ENCODE data around the gene JAG2.

The JAG2 gene

GRCh38 chr14:105150026-105150367, 18.6 kb downstream of the JAG2 start:
- no peak overlapping the region for H2AFZ ChIP-seq (ENCODE audit: low read length)
- H3K27ac ChIP-seq (ENCODE audit: low read depth, low read length, poor library complexity, severe bottlenecking) = no peak overlapping the region
- no peaks in the 10 kb centered on the region for H4K20me1 ChIP-seq (ENCODE audit: insufficient read depth, low read length)
- no peaks in the 10 kb centered on the region for H3K4me1 ChIP-seq (ENCODE audit: insufficient read depth, low read length, severe bottlenecking)
- H3K4me3 ChIP-seq (ENCODE audit: low read depth, low read length, poor library complexity, severe bottlenecking) = no peak overlapping the region
- H3K9ac ChIP-seq (ENCODE audit: low read length) = no peak overlapping the region
- no peaks in the 10 kb centered on the region for H3K9me3 ChIP-seq (ENCODE audit: low read length)
- peaks cover 4% of the 10 kb centered on the region; the same call in 1 of the 2 replicates for H3K27me3 ChIP-seq (ENCODE audit: insufficient read depth, low read length)
- H3F3A ChIP-seq (ENCODE audit: insufficient read depth, low read length) = no peaks in the 10 kb centered on the region
- no peaks in the 10 kb centered on the region for H3K9me2 ChIP-seq (ENCODE audit: low read depth, low read length)
- H3K4me2 ChIP-seq (ENCODE audit: low read length) = no peak overlapping the region
- no peak for TF ChIP-seq EZH2 (IDR thresholded peaks at IDR 0.05; ENCODE audit: borderline replicate concordance, low read length)
- no peak for TF ChIP-seq CTCF (IDR thresholded peaks at IDR 0.05; ENCODE audit: low read length)
- no peaks in the 10 kb centered on the region for H3K79me2 ChIP-seq (ENCODE audit: insufficient read depth, low read length)
- no peaks in the 10 kb centered on the region for H3K36me3 ChIP-seq (ENCODE audit: insufficient read depth, low read length)

DNA sequence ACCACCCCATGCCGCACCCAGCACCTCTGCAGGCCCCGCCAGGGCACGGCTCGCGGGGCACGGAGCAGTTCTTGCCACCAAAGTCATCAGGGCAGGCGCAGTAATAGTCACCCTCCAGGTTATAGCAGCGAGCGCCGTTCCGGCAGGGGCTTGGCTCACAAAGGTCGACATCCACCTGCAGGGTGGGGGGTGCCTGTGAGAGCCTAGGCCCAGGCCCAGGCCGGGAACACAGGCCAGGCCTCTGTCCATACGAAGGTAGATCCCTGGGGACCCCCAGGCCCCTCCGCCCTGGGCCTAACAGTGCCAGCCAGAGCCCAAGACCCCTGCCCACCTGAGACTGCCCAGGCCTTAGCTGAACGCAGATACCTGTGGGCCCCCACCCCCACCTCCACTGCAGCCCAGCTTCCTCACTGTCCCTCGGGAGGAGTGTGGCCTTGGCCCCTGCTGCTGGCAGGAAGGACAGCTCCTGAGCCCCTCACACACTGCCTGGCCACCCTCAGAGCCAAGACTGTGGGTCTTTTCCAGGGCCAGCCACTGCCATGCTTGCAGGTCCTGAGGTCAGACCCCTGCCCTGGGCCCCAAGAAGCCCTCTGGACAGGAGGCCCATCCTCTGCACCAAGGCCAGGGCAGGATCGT, 19.3 kb downstream of the JAG2 start:
- peaks cover 4% of the 10 kb centered on the region; the same call in 1 of the 2 replicates for H3K27me3 ChIP-seq (ENCODE audit: insufficient read depth, low read length)
- H3K9me3 ChIP-seq (ENCODE audit: low read length) = no peaks in the 10 kb centered on the region
- H3K27ac ChIP-seq (ENCODE audit: low read depth, low read length, poor library complexity, severe bottlenecking) = no peak overlapping the region
- no peaks in the 10 kb centered on the region for H3K4me1 ChIP-seq (ENCODE audit: insufficient read depth, low read length, severe bottlenecking)
- no peaks in the 10 kb centered on the region for H3K79me2 ChIP-seq (ENCODE audit: insufficient read depth, low read length)
- no peaks in the 10 kb centered on the region for H4K20me1 ChIP-seq (ENCODE audit: insufficient read depth, low read length)
- no peak overlapping the region for H3K4me2 ChIP-seq (ENCODE audit: low read length)
- no peaks in the 10 kb centered on the region for H3K36me3 ChIP-seq (ENCODE audit: insufficient read depth, low read length)
- no peak overlapping the region for H2AFZ ChIP-seq (ENCODE audit: low read length)
- H3K9me2 ChIP-seq (ENCODE audit: low read depth, low read length) = no peaks in the 10 kb centered on the region
- TF ChIP-seq CTCF (IDR thresholded peaks at IDR 0.05; ENCODE audit: low read length) = no peak
- TF ChIP-seq EZH2 (IDR thresholded peaks at IDR 0.05; ENCODE audit: borderline replicate concordance, low read length) = no peak
- H3K4me3 ChIP-seq (ENCODE audit: low read depth, low read length, poor library complexity, severe bottlenecking) = no peak overlapping the region
- H3F3A ChIP-seq (ENCODE audit: insufficient read depth, low read length) = no peaks in the 10 kb centered on the region
- H3K9ac ChIP-seq (ENCODE audit: low read length) = no peak overlapping the region

DNA sequence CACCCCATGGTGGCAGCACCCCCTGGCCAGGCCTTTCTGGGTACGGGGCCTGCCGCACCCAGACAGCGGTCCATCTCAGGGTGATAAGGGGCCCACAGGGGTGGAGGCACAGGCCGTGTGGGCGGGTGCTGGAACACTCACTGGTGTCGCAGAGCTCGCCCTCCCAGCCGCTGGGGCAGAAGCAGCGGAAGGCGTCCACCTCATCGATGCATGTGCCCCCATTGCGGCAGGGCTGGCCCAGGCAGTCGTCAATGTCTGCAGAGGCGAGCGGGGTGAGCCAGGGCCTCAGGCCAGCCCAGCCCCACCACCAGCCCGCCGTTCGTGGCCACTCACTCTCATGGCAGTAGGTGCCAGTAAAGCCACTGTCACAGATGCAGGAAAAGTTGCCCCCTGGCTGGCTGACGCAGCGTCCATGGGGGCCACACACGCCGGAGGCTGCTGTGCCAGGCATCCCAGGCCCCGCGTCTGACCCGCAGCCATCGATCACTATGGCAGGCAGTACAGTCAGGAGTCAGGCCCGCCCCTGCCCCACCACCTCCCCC, 19.9 kb downstream of the JAG2 start:
- peaks cover 4% of the 10 kb centered on the region; the same call in 1 of the 2 replicates for H3K27me3 ChIP-seq (ENCODE audit: insufficient read depth, low read length)
- H3K9ac ChIP-seq (ENCODE audit: low read length) = no peak overlapping the region
- H3K4me1 ChIP-seq (ENCODE audit: insufficient read depth, low read length, severe bottlenecking) = no peaks in the 10 kb centered on the region
- H3K9me3 ChIP-seq (ENCODE audit: low read length) = no peaks in the 10 kb centered on the region
- no peaks in the 10 kb centered on the region for H3K79me2 ChIP-seq (ENCODE audit: insufficient read depth, low read length)
- no peaks in the 10 kb centered on the region for H3F3A ChIP-seq (ENCODE audit: insufficient read depth, low read length)
- H3K4me3 ChIP-seq (ENCODE audit: low read depth, low read length, poor library complexity, severe bottlenecking) = no peak overlapping the region
- TF ChIP-seq EZH2 (IDR thresholded peaks at IDR 0.05; ENCODE audit: borderline replicate concordance, low read length) (no peak), CTCF (IDR thresholded peaks at IDR 0.05; ENCODE audit: low read length) (no peak)
- H3K27ac ChIP-seq (ENCODE audit: low read depth, low read length, poor library complexity, severe bottlenecking) = no peak overlapping the region
- no peaks in the 10 kb centered on the region for H4K20me1 ChIP-seq (ENCODE audit: insufficient read depth, low read length)
- H3K4me2 ChIP-seq (ENCODE audit: low read length) = no peak overlapping the region
- H3K36me3 ChIP-seq (ENCODE audit: insufficient read depth, low read length) = no peaks in the 10 kb centered on the region
- H3K9me2 ChIP-seq (ENCODE audit: low read depth, low read length) = no peaks in the 10 kb centered on the region
- no peak overlapping the region for H2AFZ ChIP-seq (ENCODE audit: low read length)
